Transverse colon (tissue), 4 donors: ENCODE data around the gene STXBP5.

Source experiments
- CTCF ChIP-seq, 5 experiments: fragments of 200-600 bp in 3 of 5; fragments of 450-650 bp in 2 of 5; sonication (generic) in 3 of 5; IDR thresholded peaks; 1 replicate in 2 of 5; 2 replicates in 3 of 5; pipeline ENCODE4 v1.5.1; 2016 to 2017; ENCODE audit warnings: antibody characterized with exemption in 5 of 5, inconsistent platforms in 3 of 5, mild to moderate bottlenecking in 2 of 5, moderate library complexity in 1 of 5
- POLR2A ChIP-seq: fragments of 450-650 bp; IDR thresholded peaks from one replicate; pipeline ENCODE4 v1.6.1; 2016; ENCODE audit warnings: antibody characterized with exemption, mild to moderate bottlenecking, moderate library complexity
- POLR2AphosphoS5 ChIP-seq, 3 donors: sonication (generic); formaldehyde crosslinking; IDR thresholded peaks; one replicate each; pipeline ENCODE4 v1.6.1; 2016; ENCODE audit warnings: antibody characterized with exemption in 3 of 3

- TF ChIP-seq CTCF (IDR thresholded peaks at IDR 0.05) (no peak), POLR2A (no peak), POLR2AphosphoS5 (IDR thresholded peaks at IDR 0.05) (no peak)
Measured at GRCh38 chr6:147434076-147434475, 229.9 kb downstream of the STXBP5 start.
